AG04449 (cell line): ENCODE measurements around the gene HIVEP3.

Source experiments
- CTCF ChIA-PET: fragments of 350-600 bp; formaldehyde crosslinking; extraction: SDS; loops from one replicate; lab custom pipeline; 2021; ENCODE audit warnings: antibody characterized with exemption; lab: Yijun Ruan, JAX
- POLR2A ChIA-PET: fragments of 400-600, 350-600 bp; formaldehyde crosslinking; extraction: SDS; loops from one replicate; lab custom pipeline; 2020; ENCODE audit warnings: antibody characterized with exemption, inconsistent platforms; lab: Yijun Ruan, JAX
- DNase-seq: peaks from one replicate; pipeline ENCODE4 v3.0.0-alpha.2; 2010; ENCODE audit warnings: low read depth, low spot score
- H3K4me3 ChIP-seq: 2 replicates; pipeline ENCODE4 v1.5.1; 2011; ENCODE audit warnings: low read depth, mild to moderate bottlenecking, control low read depth, low read length
- TF ChIP-seq, protein P1 (sequence below): IDR thresholded peaks from one replicate; pipeline ENCODE4 v1.5.1; 2011; ENCODE audit warnings: mild to moderate bottlenecking, moderate library complexity, low read length, control low read depth, inconsistent platforms; ENCODE audit not compliant: insufficient read depth; ENCODE audit errors: missing control alignments

The HIVEP3 gene

GRCh38 chr1:41807390-41807789 lies 111.3 kb downstream of the HIVEP3 start:
- no peak for DNase-seq
- TF ChIP-seq, protein P1, sequence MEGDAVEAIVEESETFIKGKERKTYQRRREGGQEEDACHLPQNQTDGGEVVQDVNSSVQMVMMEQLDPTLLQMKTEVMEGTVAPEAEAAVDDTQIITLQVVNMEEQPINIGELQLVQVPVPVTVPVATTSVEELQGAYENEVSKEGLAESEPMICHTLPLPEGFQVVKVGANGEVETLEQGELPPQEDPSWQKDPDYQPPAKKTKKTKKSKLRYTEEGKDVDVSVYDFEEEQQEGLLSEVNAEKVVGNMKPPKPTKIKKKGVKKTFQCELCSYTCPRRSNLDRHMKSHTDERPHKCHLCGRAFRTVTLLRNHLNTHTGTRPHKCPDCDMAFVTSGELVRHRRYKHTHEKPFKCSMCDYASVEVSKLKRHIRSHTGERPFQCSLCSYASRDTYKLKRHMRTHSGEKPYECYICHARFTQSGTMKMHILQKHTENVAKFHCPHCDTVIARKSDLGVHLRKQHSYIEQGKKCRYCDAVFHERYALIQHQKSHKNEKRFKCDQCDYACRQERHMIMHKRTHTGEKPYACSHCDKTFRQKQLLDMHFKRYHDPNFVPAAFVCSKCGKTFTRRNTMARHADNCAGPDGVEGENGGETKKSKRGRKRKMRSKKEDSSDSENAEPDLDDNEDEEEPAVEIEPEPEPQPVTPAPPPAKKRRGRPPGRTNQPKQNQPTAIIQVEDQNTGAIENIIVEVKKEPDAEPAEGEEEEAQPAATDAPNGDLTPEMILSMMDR, result no peak
- ChIA-PET POLR2A (no interaction called here), CTCF (no interaction called here)
- no peak overlapping the region for H3K4me3 ChIP-seq

- TF ChIP-seq, protein P1, result no peak
- DNase-seq, result no peak
- H3K4me3 ChIP-seq, result no peak overlapping the region
- ChIA-PET CTCF (interaction anchor here (0.9 kb wide), 1 partner anchor 9 kb away, joined by 3 read pairs; no protein-coding TSS in a partner anchor), POLR2A (no interaction called here)
Measured at GRCh38 chr1:41806472-41807155, 112.1 kb downstream of the HIVEP3 start.

DNA sequence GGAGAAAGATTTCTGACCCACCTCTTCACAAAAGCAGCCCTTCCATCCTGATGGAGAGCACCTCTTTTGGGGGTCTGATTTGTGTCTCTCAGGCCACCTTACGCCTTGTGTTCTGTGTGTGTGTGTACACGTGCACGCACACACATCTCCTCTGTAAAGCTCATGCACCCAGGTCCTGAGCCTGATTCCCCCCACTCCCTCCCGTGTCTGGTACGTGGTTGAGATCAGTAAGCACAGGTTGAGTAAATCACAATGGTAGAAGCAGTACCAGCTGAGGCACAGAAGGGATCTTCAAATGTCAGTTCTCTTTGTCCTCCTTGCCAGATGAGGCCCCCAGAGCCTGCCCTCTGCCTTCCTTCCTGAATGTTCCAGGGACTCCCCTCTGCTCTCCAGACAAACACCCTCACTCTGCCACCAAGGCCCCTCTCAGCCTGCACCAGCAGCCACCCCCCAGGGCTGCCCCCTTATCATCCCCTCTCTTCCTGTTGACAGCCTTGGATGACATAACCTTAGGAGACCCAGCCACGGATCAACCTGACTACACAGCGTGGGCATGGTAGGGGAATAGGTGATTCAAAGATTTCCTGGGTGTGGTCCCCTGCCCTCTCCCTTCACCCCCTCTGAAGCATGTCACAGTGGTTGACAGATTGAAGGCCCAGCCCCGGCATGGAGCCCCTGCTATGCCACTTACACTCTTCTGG lies 112.8 kb downstream of the HIVEP3 start:
- DNase-seq, result no peak
- CTCF ChIA-PET, result interaction anchor here (0.9 kb wide), 1 partner anchor 9 kb away, joined by 3 read pairs; no protein-coding TSS in a partner anchor
- no peak overlapping the region for H3K4me3 ChIP-seq
- POLR2A ChIA-PET, result no interaction called here
- TF ChIP-seq, protein P1, result no peak

GRCh38 chr1:41804176-41804575 lies 114.5 kb downstream of the HIVEP3 start:
- CTCF ChIA-PET, result interaction anchor here (1.4 to 1.8 kb wide), 2 partner anchors 8 kb away, joined by 6 to 9 read pairs; no protein-coding TSS in a partner anchor
- TF ChIP-seq, protein P1, result no peak
- no peak for DNase-seq

DNA sequence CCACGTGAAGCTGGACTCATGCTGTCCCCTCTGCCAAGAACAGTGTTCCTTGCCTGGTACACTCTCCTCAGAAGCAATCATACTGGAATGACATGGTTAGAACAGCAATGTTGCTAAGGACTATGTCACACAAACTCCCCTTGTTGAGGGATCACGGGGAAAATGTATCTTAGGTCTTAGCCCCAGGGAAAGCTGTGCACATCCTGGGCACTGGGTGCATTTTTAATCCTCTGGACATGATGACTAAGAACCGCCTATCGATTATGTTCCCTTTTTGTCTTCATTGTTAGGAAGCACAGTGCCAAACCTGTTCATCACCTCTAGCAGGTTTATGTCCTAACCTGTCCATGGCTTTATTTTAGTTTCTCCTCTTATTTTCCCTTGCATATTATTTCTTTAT lies 115.1 kb downstream of the HIVEP3 start:
- no peak for DNase-seq
- CTCF ChIA-PET, result interaction anchor here (1.3 to 1.8 kb wide), 3 partner anchors 8 to 370 kb away, joined by 3 to 9 read pairs (median 6); no protein-coding TSS in a partner anchor
- POLR2A ChIA-PET, result no interaction called here
- H3K4me3 ChIP-seq, result no peak overlapping the region
- TF ChIP-seq, protein P1, result no peak

More at GRCh38 chr1:41804176-41804575, 114.5 kb downstream of the HIVEP3 start:
- H3K4me3 ChIP-seq, result no peak overlapping the region
- POLR2A ChIA-PET, result no interaction called here
